ENCODE measurements around the gene FAM221B. TPM values are rescaled to one million over a fixed set of nuclear protein-coding genes. Genes with fewer than 3 reads are reported as not detected.
A peak's percentile ranks its signal among the peaks of the same experiment; 100 is the strongest.

The FAM221B gene
- total and polyA plus RNA-seq, 9 of the 15 experiments (the other 6 are each of a cell fraction or from before 2014, with no cell fraction given): 0.01 TPM; not detected in 8

GRCh38 chr9:35814841-35815543, 13.5 kb downstream of the FAM221B start, which contains the start of gene HINT2 (continued):
- TF ChIP-seq CEBPZ (IDR thresholded peaks at IDR 0.05; ENCODE audit: borderline replicate concordance, low read depth, low read length) (0 out of 2 replicates have a peak, but pooled peaks have one; percentile 34), ZNF282 (CRISPR knock-in tag; IDR thresholded peaks at IDR 0.05) (0 out of 2 replicates have a peak, but pooled peaks have one; percentile 22), ZNF766 (CRISPR knock-in tag; conservative IDR thresholded peaks at IDR 0.05) (no peak), ZNF717 (CRISPR knock-in tag; IDR thresholded peaks at IDR 0.05) (no peak), CHD2 (IDR thresholded peaks at IDR 0.05; ENCODE audit: low read depth, low read length) (peak; percentile 64), ZBTB11 (CRISPR knock-in tag; IDR thresholded peaks at IDR 0.05) (peak in 1 of 3 experiments; percentile 69; a peak in 2 of 6 replicates), POLR2A (conservative IDR thresholded peaks at IDR 0.05) (peak; percentile 86), RBM25 (IDR thresholded peaks at IDR 0.05; ENCODE audit: low read depth, low read length, severe bottlenecking) (peak; percentile 79), ARID1B (IDR thresholded peaks at IDR 0.05) (no peak), TBP (optimal IDR thresholded peaks at IDR 0.05; ENCODE audit: low read depth, low read length) (peak; percentile 81), BRCA1 (IDR thresholded peaks at IDR 0.05) (no peak), BRCA1 (CRISPR knock-in tag; IDR thresholded peaks at IDR 0.05) (no peak), ZNF395 (CRISPR knock-in tag; IDR thresholded peaks at IDR 0.05) (peak; percentile 23; the same call in 1 of the 2 replicates), ZNF511 (CRISPR knock-in tag; IDR thresholded peaks at IDR 0.05) (0 out of 2 replicates have a peak, but pooled peaks have one; percentile 8), FIP1L1 (IDR thresholded peaks at IDR 0.05; ENCODE audit: low read depth, low read length, poor library complexity, severe bottlenecking) (peak; percentile 70), MBD2 (IDR thresholded peaks at IDR 0.05; ENCODE audit: borderline replicate concordance, low read depth) (peak; percentile 93), NFE2L1 (tag; IDR thresholded peaks at IDR 0.05; ENCODE audit: borderline replicate concordance, low read depth) (no peak), NFRKB (IDR thresholded peaks at IDR 0.05; ENCODE audit: low read depth) (peak; percentile 50; the same call in 1 of the 2 replicates), ATF1 (CRISPR knock-in tag; IDR thresholded peaks at IDR 0.05) (no peak), ATF1 (tag; IDR thresholded peaks at IDR 0.05) (peak; percentile 64)

All from K562 (cell line).